Neuronal stem cell (in vitro differentiated cells): ENCODE results near the gene ZNF398.
A peak's percentile ranks its signal among the peaks of the same experiment; 100 is the strongest.

ENCODE experiments used
- DNase-seq: peaks from one replicate; pipeline ENCODE4 v3.0.0-alpha.2; 2013; ENCODE audit warnings: low spot score
- H2AFZ ChIP-seq: one replicate; pipeline ENCODE4 v1.6.1; 2013; ENCODE audit warnings: mild to moderate bottlenecking, low read length, inconsistent platforms
- H2AK5ac ChIP-seq: 2 replicates; pipeline ENCODE4 v1.6.1; 2013; ENCODE audit warnings: low read depth, mild to moderate bottlenecking, inconsistent platforms, low read length, moderate library complexity, mixed read lengths
- H2BK120ac ChIP-seq: 2 replicates; pipeline ENCODE4 v1.6.1; 2013; ENCODE audit warnings: low read depth, mild to moderate bottlenecking, inconsistent platforms, low read length, moderate library complexity, mixed read lengths
- H2BK12ac ChIP-seq: one replicate; pipeline ENCODE4 v1.6.1; 2013; ENCODE audit warnings: low read length, inconsistent platforms
- H2BK15ac ChIP-seq: 2 replicates; pipeline ENCODE4 v1.6.1; 2013; ENCODE audit warnings: mild to moderate bottlenecking, low read length, inconsistent platforms, mixed read lengths
- H2BK5ac ChIP-seq: one replicate; pipeline ENCODE4 v1.6.1; 2013; ENCODE audit warnings: inconsistent platforms, mild to moderate bottlenecking, low read length, moderate library complexity
- H3K14ac ChIP-seq: one replicate; pipeline ENCODE4 v1.6.1; 2013; ENCODE audit warnings: low read length, inconsistent platforms
- H3K18ac ChIP-seq: 2 replicates; pipeline ENCODE4 v1.6.1; 2013; ENCODE audit warnings: low read length, inconsistent platforms
- H3K23ac ChIP-seq: 2 replicates; pipeline ENCODE4 v1.6.1; 2013; ENCODE audit warnings: low read depth, mild to moderate bottlenecking, mixed read lengths, low read length, inconsistent platforms; ENCODE audit not compliant: poor library complexity
- H3K27ac ChIP-seq: replicated peaks from 3 replicates; pipeline ENCODE4 v1.5.1; 2013; ENCODE audit warnings: low read length, inconsistent platforms
- H3K27me3 ChIP-seq, 3 experiments: 2 replicates each; pipeline ENCODE4 v1.6.1; 2013; ENCODE audit warnings: low read length in 3 of 3, mild to moderate bottlenecking in 2 of 3, inconsistent platforms in 1 of 3, low read depth in 1 of 3, mixed read lengths in 1 of 3, moderate library complexity in 1 of 3; ENCODE audit not compliant: control insufficient read depth in 3 of 3, insufficient read depth in 3 of 3
- H3K36me3 ChIP-seq, 2 donors: replicated peaks in 1 of 2; 2 replicates each; pipeline ENCODE4 v1.6.1; 2013; ENCODE audit warnings: low read length in 2 of 2; ENCODE audit not compliant: control insufficient read depth in 2 of 2, insufficient read depth in 2 of 2
- H3K4ac ChIP-seq: 2 replicates; pipeline ENCODE4 v1.6.1; 2013; ENCODE audit warnings: inconsistent platforms, mild to moderate bottlenecking, low read length, moderate library complexity
- H3K4me1 ChIP-seq, 2 donors: 1 replicate in 1 of 2; 2 replicates in 1 of 2; pipeline ENCODE4 v1.6.1; 2013; ENCODE audit warnings: low read length in 2 of 2, low read depth in 1 of 2; ENCODE audit not compliant: control insufficient read depth in 2 of 2, insufficient read depth in 1 of 2
- H3K4me2 ChIP-seq: one replicate; pipeline ENCODE4 v1.6.1; 2013; ENCODE audit warnings: mild to moderate bottlenecking, low read length, inconsistent platforms; ENCODE audit not compliant: insufficient read depth, poor library complexity, severe bottlenecking
- H3K4me3 ChIP-seq, 2 donors: 2 replicates each; pipeline ENCODE4 v1.5.1; 2013; ENCODE audit warnings: low read length in 2 of 2, mild to moderate bottlenecking in 2 of 2, inconsistent platforms in 1 of 2, moderate library complexity in 1 of 2
- H3K79me1 ChIP-seq: one replicate; pipeline ENCODE4 v1.6.1; 2013; ENCODE audit warnings: low read depth, mild to moderate bottlenecking, inconsistent platforms, low read length, moderate library complexity
- H3K9ac ChIP-seq: one replicate; pipeline ENCODE4 v1.6.1; 2013; ENCODE audit warnings: mild to moderate bottlenecking, low read depth, low read length, inconsistent platforms; ENCODE audit not compliant: poor library complexity
- H3K9me3 ChIP-seq, 2 donors: replicated peaks in 1 of 2; 2 replicates each; pipeline versions ENCODE3 to v1.6.1; 2013; ENCODE audit warnings: low read length in 2 of 2, mild to moderate bottlenecking in 2 of 2, inconsistent platforms in 1 of 2, low read depth in 1 of 2, mixed read lengths in 1 of 2, moderate library complexity in 1 of 2; ENCODE audit not compliant: control insufficient read depth in 2 of 2, insufficient read depth in 1 of 2
- H4K8ac ChIP-seq: one replicate; pipeline ENCODE4 v1.6.1; 2013; ENCODE audit warnings: low read depth, mild to moderate bottlenecking, inconsistent platforms, low read length, moderate library complexity
- H4K91ac ChIP-seq: one replicate; pipeline ENCODE4 v1.6.1; 2013; ENCODE audit warnings: low read length, low read depth, mild to moderate bottlenecking, inconsistent platforms; ENCODE audit not compliant: poor library complexity
- WGBS, 2 donors: extraction: QIAGEN DNeasy Blood & Tissue Kit; methylation state at CpG; one replicate each; pipeline ENCODE4 v1.1.7; 2013; ENCODE audit warnings: missing lambda C conversion rate in 2 of 2, mixed read lengths in 1 of 2; ENCODE audit not compliant: insufficient read length in 2 of 2, insufficient replicate concordance in 1 of 2; ENCODE audit errors: extremely low coverage in 2 of 2; 5-methylcytosine and 5-hydroxymethylcytosine counted together

The ZNF398 gene

DNA sequence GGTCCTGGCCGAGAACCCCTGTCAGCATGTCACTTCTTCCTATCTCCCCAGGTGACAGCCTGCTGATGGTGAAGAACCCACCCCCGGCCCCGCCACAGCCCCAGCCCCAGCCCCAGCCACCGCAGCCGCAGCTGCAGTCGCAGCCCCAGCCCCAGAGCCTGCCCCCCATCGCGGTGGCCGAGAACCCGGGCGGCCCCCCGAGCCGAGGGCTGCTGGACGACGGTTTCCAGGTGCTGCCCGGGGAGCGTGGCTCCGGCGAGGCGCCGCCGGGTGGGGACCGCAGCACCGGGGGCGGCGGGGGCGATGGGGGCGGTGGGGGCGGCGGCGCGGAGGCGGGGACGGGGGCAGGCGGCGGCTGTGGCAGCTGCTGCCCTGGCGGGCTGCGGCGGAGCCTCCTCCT, 76.5 kb downstream of the ZNF398 start:
- H3K36me3 ChIP-seq: peaks cover 29 to 59% of the 10 kb centered on the region in 2 donors

DNA sequence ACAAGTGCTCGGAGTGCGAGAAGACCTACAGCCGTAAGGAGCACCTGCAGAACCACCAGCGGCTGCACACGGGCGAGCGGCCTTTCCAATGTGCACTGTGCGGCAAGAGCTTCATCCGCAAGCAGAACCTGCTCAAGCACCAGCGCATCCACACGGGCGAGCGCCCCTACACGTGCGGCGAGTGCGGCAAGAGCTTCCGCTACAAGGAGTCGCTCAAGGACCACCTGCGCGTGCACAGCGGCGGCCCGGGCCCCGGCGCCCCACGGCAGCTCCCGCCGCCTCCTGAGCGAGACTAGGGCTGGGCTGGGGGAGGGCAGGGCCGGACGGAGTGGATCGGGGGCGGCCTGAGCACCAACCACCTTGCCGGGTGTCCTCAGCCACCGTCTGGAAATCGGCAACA, 77.1 kb downstream of the ZNF398 start:
- no peaks in the 10 kb centered on the region for H3K27me3 ChIP-seq
- H4K91ac ChIP-seq: no peak overlapping the region
- H2BK15ac ChIP-seq: no peak overlapping the region
- no CpG with 5 or more reads among the region's 37 CpGs for WGBS, 2 donors
- H3K9me3 ChIP-seq: no peaks in the 10 kb centered on the region
- no peak overlapping the region for H2AK5ac ChIP-seq
- no peak overlapping the region for H3K4me3 ChIP-seq
- no peak overlapping the region for H3K23ac ChIP-seq
- DNase-seq: no peak
- no peak overlapping the region for H3K4ac ChIP-seq
- H3K79me1 ChIP-seq: peaks cover 2% of the 10 kb centered on the region
- peaks cover 0 to 2% of the 10 kb centered on the region in 2 donors for H3K4me1 ChIP-seq
- no peak overlapping the region for H3K4me2 ChIP-seq
- H2AFZ ChIP-seq: no peak overlapping the region
- no peak overlapping the region for H4K8ac ChIP-seq
- H3K27ac ChIP-seq: no peak overlapping the region
- no peak overlapping the region for H3K14ac ChIP-seq
- no peak overlapping the region for H2BK120ac ChIP-seq
- no peak overlapping the region for H2BK12ac ChIP-seq
- no peak overlapping the region for H3K18ac ChIP-seq
- peaks cover 28 to 53% of the 10 kb centered on the region in 2 donors for H3K36me3 ChIP-seq
- no peak overlapping the region for H3K9ac ChIP-seq
- H2BK5ac ChIP-seq: no peak overlapping the region

More for the DNA sequence above, 76.5 kb downstream of the ZNF398 start:
- Histone ChIP-seq H3K4me2 (no peak overlapping the region), H3K27me3 (no peaks in the 10 kb centered on the region), H3K9me3 (no peaks in the 10 kb centered on the region), H2BK120ac (no peak overlapping the region), H2AFZ (no peak overlapping the region), H4K8ac (no peak overlapping the region), H2BK5ac (no peak overlapping the region), H2BK15ac (no peak overlapping the region), H3K18ac (no peak overlapping the region), H3K23ac (no peak overlapping the region), H4K91ac (no peak overlapping the region), H2AK5ac (no peak overlapping the region), H2BK12ac (no peak overlapping the region), H3K4ac (no peak overlapping the region), H3K14ac (no peak overlapping the region), H3K4me3 (no peak overlapping the region), H3K9ac (no peak overlapping the region), H3K4me1 (no peaks in the 10 kb centered on the region), H3K27ac (no peak overlapping the region), H3K79me1 (peaks cover 2% of the 10 kb centered on the region)
- DNase-seq: no peak
- no CpG with 5 or more reads among the region's 39 CpGs for WGBS, 2 donors

DNA sequence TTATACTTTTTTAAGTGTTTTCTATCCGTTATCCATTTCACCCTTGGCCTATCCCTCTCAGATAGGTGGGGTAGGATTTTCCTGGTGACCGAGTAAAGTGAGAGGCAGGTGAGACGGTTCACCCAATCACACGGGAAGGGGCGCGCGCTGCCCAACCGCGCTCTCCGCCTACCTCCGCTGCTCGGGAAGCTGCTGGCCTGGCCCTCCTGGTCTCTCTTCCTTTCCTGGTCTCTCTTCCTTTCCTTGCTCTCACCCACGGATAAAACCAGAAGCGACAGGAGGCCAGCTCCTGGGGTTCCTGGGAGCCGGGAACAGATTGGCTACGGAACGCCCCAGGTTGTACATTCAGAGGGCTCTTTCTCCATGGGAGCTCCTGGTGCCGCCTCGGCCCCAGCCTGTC, 77.9 kb downstream of the ZNF398 start:
- H3K9me3 ChIP-seq: no peaks in the 10 kb centered on the region
- no peaks in the 10 kb centered on the region for H3K27me3 ChIP-seq
- no peak overlapping the region for H2BK12ac ChIP-seq
- H3K14ac ChIP-seq: no peak overlapping the region
- H3K36me3 ChIP-seq: peaks cover 26 to 47% of the 10 kb centered on the region in 2 donors
- no peak overlapping the region for H2BK120ac ChIP-seq
- H4K91ac ChIP-seq: no peak overlapping the region
- H3K4me1 ChIP-seq: peaks cover 0 to 6% of the 10 kb centered on the region in 2 donors
- H3K23ac ChIP-seq: no peak overlapping the region
- H4K8ac ChIP-seq: no peak overlapping the region
- no CpG with 5 or more reads among the region's 19 CpGs for WGBS, 2 donors
- DNase-seq: no peak
- no peak overlapping the region for H2AFZ ChIP-seq
- no peak overlapping the region for H3K27ac ChIP-seq
- no peak overlapping the region for H3K18ac ChIP-seq
- H3K79me1 ChIP-seq: peaks cover 2% of the 10 kb centered on the region
- H2BK5ac ChIP-seq: no peak overlapping the region
- no peak overlapping the region for H3K4me3 ChIP-seq
- no peak overlapping the region for H3K4ac ChIP-seq
- H3K4me2 ChIP-seq: no peak overlapping the region
- H2AK5ac ChIP-seq: no peak overlapping the region
- H3K9ac ChIP-seq: no peak overlapping the region
- no peak overlapping the region for H2BK15ac ChIP-seq

DNA sequence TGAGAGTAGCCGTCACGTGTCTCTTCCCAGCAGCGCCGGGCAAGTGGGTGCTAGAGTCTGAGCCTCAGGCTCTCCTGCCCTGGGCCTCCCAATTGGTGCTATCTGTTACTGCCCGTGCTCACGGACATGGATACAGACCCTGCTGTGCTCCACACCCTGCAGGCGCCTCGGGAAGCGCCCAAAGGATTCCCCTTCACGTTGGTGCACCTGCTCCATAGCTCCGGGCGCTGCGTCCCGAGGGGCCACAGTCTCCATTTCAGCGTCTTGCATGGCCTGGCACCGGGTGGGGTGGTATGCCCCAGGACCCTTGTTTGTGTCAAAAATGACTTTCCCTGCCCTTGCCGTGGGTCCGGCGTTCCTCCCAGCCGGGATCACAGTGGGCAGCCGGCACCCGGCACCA, 78.4 kb downstream of the ZNF398 start:
- Histone ChIP-seq H3K27ac (no peak overlapping the region), H3K18ac (no peak overlapping the region), H2AFZ (no peak overlapping the region), H3K23ac (no peak overlapping the region), H3K14ac (no peak overlapping the region), H3K4me3 (no peak overlapping the region), H2AK5ac (peak overlapping the region; percentile 37), H3K79me1 (peaks cover 2% of the 10 kb centered on the region), H2BK15ac (no peak overlapping the region), H3K4me2 (no peak overlapping the region), H3K4me1 (peaks cover 0 to 6% of the 10 kb centered on the region in 2 donors), H2BK5ac (no peak overlapping the region), H4K91ac (no peak overlapping the region), H2BK120ac (no peak overlapping the region), H4K8ac (no peak overlapping the region), H3K36me3 (peaks cover 26 to 42% of the 10 kb centered on the region in 2 donors), H3K27me3 (no peaks in the 10 kb centered on the region), H2BK12ac (no peak overlapping the region), H3K9me3 (no peaks in the 10 kb centered on the region), H3K4ac (no peak overlapping the region), H3K9ac (no peak overlapping the region)
- no peak for DNase-seq
- no CpG with 5 or more reads among the region's 22 CpGs for WGBS, 2 donors
